ENCODE data around the gene PSMA6. TPM values are rescaled to one million over a fixed set of nuclear protein-coding genes. Genes with fewer than 3 reads are reported as not detected.
"Not testable (repeated sequence)": the region's sequence is repeated elsewhere in the genome, so short reads cannot be mapped to it uniquely, and the experiment has no call there.

Gene PSMA6
- total RNA-seq, 4 donors from 2014 or later: 73.6 to 136 (median 116) TPM

- Histone ChIP-seq H3K27ac (no peak overlapping the region), H3K4me1 (peaks cover 0 to 7% (median 0%) of the 10 kb centered on the region in 4 donors), H3K36me3 (no peaks in the 10 kb centered on the region), H3K27me3 (no peaks in the 10 kb centered on the region), H3K4me3 (no peak overlapping the region), H3K9me3 (no peaks in the 10 kb centered on the region)
- DNase-seq: no peak
- TF ChIP-seq POLR2A (IDR thresholded peaks at IDR 0.05): no peak
- TF ChIP-seq, protein P1, sequence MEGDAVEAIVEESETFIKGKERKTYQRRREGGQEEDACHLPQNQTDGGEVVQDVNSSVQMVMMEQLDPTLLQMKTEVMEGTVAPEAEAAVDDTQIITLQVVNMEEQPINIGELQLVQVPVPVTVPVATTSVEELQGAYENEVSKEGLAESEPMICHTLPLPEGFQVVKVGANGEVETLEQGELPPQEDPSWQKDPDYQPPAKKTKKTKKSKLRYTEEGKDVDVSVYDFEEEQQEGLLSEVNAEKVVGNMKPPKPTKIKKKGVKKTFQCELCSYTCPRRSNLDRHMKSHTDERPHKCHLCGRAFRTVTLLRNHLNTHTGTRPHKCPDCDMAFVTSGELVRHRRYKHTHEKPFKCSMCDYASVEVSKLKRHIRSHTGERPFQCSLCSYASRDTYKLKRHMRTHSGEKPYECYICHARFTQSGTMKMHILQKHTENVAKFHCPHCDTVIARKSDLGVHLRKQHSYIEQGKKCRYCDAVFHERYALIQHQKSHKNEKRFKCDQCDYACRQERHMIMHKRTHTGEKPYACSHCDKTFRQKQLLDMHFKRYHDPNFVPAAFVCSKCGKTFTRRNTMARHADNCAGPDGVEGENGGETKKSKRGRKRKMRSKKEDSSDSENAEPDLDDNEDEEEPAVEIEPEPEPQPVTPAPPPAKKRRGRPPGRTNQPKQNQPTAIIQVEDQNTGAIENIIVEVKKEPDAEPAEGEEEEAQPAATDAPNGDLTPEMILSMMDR (IDR thresholded peaks at IDR 0.05): no peak
These were observed 57.5 kb downstream of the PSMA6 start for GRCh38 chr14:35349496-35350365.

GRCh38 chr14:35351497-35351896 is 59.3 kb downstream of the PSMA6 start:
- no peaks in the 10 kb centered on the region for H3K27me3 ChIP-seq
- H3K9me3 ChIP-seq: no peaks in the 10 kb centered on the region
- DNase-seq: no peak
- peaks cover 0 to 13% (median 0%) of the 10 kb centered on the region in 4 donors for H3K4me1 ChIP-seq
- H3K27ac ChIP-seq: no peak overlapping the region
- no peaks in the 10 kb centered on the region for H3K36me3 ChIP-seq
- TF ChIP-seq, protein P1 (IDR thresholded peaks at IDR 0.05): no peak
- TF ChIP-seq POLR2A (IDR thresholded peaks at IDR 0.05): no peak
- no peak overlapping the region for H3K4me3 ChIP-seq

DNA sequence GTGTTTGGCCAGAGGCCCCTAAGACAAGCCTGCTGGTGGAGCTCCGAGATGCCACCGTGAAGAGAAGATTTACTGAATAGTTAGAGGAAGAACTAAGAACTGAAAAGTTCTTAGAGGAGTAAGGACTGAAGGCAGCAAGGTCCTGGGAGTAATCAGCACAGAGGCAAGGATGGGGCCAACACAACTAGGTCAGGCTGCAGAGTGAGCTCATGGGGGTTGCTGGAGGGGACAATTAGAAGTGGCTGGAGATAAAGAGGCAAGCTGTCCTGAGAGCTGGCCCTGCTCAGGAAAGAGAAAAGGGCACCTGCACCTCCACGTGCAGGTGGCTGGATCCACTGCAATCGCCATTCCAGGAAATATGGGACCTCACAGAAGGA is 59.7 kb downstream of the PSMA6 start:
- no peak overlapping the region for H3K4me3 ChIP-seq
- H3K27ac ChIP-seq: no peak overlapping the region
- no peaks in the 10 kb centered on the region for H3K36me3 ChIP-seq
- DNase-seq: no peak
- no peaks in the 10 kb centered on the region for H3K27me3 ChIP-seq
- H3K9me3 ChIP-seq: no peaks in the 10 kb centered on the region
- H3K4me1 ChIP-seq: peaks cover 0 to 13% (median 0%) of the 10 kb centered on the region in 4 donors
- TF ChIP-seq, protein P1 (IDR thresholded peaks at IDR 0.05): no peak
- TF ChIP-seq POLR2A (IDR thresholded peaks at IDR 0.05): no peak

DNA sequence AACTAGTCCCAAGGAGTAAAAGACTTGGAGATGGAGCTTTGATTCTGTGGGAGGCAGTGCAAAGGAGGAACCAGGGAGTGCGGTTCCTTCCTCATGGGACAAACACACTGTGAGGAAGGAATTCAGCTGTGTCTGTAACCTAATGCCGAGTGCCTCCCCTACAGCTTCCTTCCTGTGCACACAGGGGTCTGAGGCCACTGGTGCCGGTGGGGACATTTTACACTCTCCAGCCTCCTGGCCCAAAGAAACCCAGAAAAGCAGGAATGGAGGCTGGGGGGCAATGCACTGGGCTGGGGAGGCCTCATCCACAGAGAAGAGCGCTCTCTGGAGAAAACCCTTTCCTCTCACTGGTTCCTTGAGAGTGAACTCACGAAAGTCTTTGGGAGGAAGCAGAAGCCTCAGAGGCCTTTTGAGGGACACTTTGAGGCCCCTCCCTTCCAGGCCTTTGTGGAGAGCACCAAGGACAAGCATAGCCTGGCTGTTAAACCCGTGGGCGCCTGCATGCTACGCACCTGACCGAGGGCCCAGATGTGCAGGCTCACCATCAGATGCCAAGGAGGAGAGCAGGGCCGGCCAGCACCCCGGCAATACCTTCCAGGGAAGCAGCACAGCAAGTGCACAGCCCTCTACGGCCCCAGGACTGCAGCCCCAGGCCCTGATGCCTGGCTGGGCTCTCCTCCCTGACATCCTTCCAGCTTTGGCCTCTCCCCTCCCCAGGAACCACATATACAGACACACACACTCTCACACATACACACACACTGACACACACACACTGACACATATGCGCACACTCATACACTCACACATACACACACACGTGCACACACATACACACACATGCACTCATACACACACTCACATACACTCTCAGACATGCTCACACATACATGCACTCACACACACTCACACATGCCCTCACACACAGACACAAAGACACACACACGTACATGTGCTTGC is 60.4 kb downstream of the PSMA6 start:
- peak overlapping the region in 1 of 4 donors; percentile 23 for H3K27ac ChIP-seq
- H3K27me3 ChIP-seq: no peaks in the 10 kb centered on the region
- H3K36me3 ChIP-seq: no peaks in the 10 kb centered on the region
- no peak for DNase-seq
- peaks cover 0 to 10% (median 0%) of the 10 kb centered on the region in 4 donors for H3K4me1 ChIP-seq
- H3K4me3 ChIP-seq: no peak overlapping the region
- no peaks in the 10 kb centered on the region for H3K9me3 ChIP-seq
- TF ChIP-seq, protein P1 (IDR thresholded peaks at IDR 0.05): no peak
- TF ChIP-seq POLR2A (IDR thresholded peaks at IDR 0.05): no peak

GRCh38 chr14:35353409-35354172 is 61.4 kb downstream of the PSMA6 start:
- H3K4me3 ChIP-seq: no peak overlapping the region
- H3K36me3 ChIP-seq: no peaks in the 10 kb centered on the region
- TF ChIP-seq POLR2A (IDR thresholded peaks at IDR 0.05): no peak
- TF ChIP-seq, protein P1 (IDR thresholded peaks at IDR 0.05): peak in 2 of 6 experiments; percentile 21 to 23
- H3K27ac ChIP-seq: no peak overlapping the region
- no peak for DNase-seq
- H3K9me3 ChIP-seq: no peaks in the 10 kb centered on the region
- H3K27me3 ChIP-seq: no peaks in the 10 kb centered on the region
- H3K4me1 ChIP-seq: peaks cover 0 to 6% (median 0%) of the 10 kb centered on the region in 4 donors

DNA sequence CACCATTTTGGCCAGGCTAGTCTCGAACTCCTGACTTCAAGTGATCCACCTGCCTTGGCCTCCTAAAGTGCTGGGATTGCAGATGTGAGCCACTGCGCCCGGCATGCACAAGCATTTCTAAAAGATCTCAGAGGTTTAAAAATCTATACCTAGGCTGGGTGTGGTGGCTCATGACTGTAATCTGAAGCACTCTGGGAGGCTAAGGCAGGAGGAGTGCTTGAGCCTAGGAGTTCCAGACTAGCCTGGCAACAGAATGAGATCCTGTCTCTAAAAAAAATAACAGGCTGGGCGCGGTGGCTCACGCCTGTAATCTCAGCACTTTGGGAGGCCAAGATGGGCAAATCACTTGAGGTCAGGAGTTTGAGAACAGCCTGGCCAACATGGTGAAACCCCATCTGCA is 63.1 kb downstream of the PSMA6 start:
- H3K4me1 ChIP-seq, H3K27me3 ChIP-seq, H3K9me3 ChIP-seq, DNase-seq, H3K4me3 ChIP-seq, H3K36me3 ChIP-seq: not testable (repeated sequence)
- peak overlapping the region in 2 of 4 donors; percentile 69 to 84 for H3K27ac ChIP-seq

Data from Peyer's patch (tissue), 4 donors.